22Rv1 (cell line): ENCODE data around the gene NADK2.

Experiments used
- H3K27ac ChIP-seq: fragments of 450-650 bp; 2 replicates; pipeline ENCODE4 v1.5.1; 2017
- CTCF ChIP-seq: fragments of 450-650 bp; IDR thresholded peaks from 2 replicates; pipeline ENCODE4 v1.5.1; 2017; ENCODE audit warnings: mild to moderate bottlenecking
- ZFX ChIP-seq: fragments of 450-650 bp; IDR thresholded peaks from 2 replicates; pipeline ENCODE4 v1.6.1; 2017; ENCODE audit warnings: antibody characterized with exemption, borderline replicate concordance

The NADK2 gene

GRCh38 chr5:36161361-36161760, 80.4 kb downstream of the NADK2 start:
- no peak overlapping the region for H3K27ac ChIP-seq
- TF ChIP-seq ZFX: no peak
- TF ChIP-seq CTCF: no peak

GRCh38 chr5:36160617-36161016, 81.1 kb downstream of the NADK2 start:
- no peak overlapping the region for H3K27ac ChIP-seq
- no peak for TF ChIP-seq CTCF
- no peak for TF ChIP-seq ZFX

GRCh38 chr5:36158144-36158543, 83.6 kb downstream of the NADK2 start:
- no peak for TF ChIP-seq CTCF
- TF ChIP-seq ZFX: no peak
- no peak overlapping the region for H3K27ac ChIP-seq

- TF ChIP-seq ZFX (no peak), CTCF (no peak)
- no peak overlapping the region for H3K27ac ChIP-seq
Observed at GRCh38 chr5:36156619-36157018, 85.1 kb downstream of the NADK2 start.

- TF ChIP-seq CTCF: no peak
- TF ChIP-seq ZFX: no peak
- H3K27ac ChIP-seq: no peak overlapping the region
Observed at GRCh38 chr5:36156121-36156601, 85.6 kb downstream of the NADK2 start.

GRCh38 chr5:36155291-36155690, 86.4 kb downstream of the NADK2 start:
- H3K27ac ChIP-seq: no peak overlapping the region
- TF ChIP-seq ZFX: no peak
- no peak for TF ChIP-seq CTCF

- no peak for TF ChIP-seq ZFX
- no peak for TF ChIP-seq CTCF
- H3K27ac ChIP-seq: no peak overlapping the region
Observed at GRCh38 chr5:36153726-36154125, 88.0 kb downstream of the NADK2 start.

GRCh38 chr5:36153298-36153677, 88.4 kb downstream of the NADK2 start:
- TF ChIP-seq ZFX: no peak
- no peak for TF ChIP-seq CTCF
- no peak overlapping the region for H3K27ac ChIP-seq
